ENCODE results near the gene SLC35F4.

Gene SLC35F4

GRCh38 chr14:57834001-57834598, 31.8 kb downstream of the SLC35F4 start:
- Mint-ChIP-seq H3K27me3 (peaks cover 2% of the 10 kb centered on the region), H3K4me1 (no peaks in the 10 kb centered on the region), H3K9me3 (peaks cover 4% of the 10 kb centered on the region)

DNA sequence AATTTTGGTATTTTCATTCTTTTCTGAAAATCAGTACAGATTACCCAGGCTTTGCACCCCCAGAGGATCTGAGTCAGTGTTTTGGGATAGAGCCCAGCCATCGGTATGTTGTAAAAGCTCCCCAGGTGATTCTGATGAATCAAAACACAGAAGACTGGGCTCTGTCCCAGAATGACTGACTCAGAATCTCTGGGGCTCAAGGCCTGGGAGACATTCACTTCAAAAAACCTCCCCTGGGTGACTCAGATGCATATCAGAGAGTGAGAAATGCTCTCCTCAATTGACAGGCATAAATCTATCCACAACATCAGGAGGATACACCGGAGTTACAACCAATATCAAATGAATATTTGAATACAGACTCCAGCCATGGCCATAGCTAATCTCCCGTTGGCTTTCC, 32.6 kb downstream of the SLC35F4 start:
- Mint-ChIP-seq H3K27me3 (no peaks in the 10 kb centered on the region), H3K9me3 (peaks cover 4% of the 10 kb centered on the region), H3K4me3 (no peak overlapping the region), H3K4me1 (no peaks in the 10 kb centered on the region), H3K27ac (no peak overlapping the region), H3K36me3 (no peaks in the 10 kb centered on the region)
- ATAC-seq: no peak

More at GRCh38 chr14:57834001-57834598, 31.8 kb downstream of the SLC35F4 start:
- Mint-ChIP-seq H3K27ac (no peak overlapping the region), H3K4me3 (no peak overlapping the region), H3K36me3 (no peaks in the 10 kb centered on the region)
- no peak for ATAC-seq

- H3K9me3 Mint-ChIP-seq: peaks cover 2% of the 10 kb centered on the region
- no peak overlapping the region for H3K4me3 Mint-ChIP-seq
- no peaks in the 10 kb centered on the region for H3K27me3 Mint-ChIP-seq
- H3K4me1 Mint-ChIP-seq: no peaks in the 10 kb centered on the region
- no peaks in the 10 kb centered on the region for H3K36me3 Mint-ChIP-seq
- ATAC-seq: no peak
- H3K27ac Mint-ChIP-seq: no peak overlapping the region
Observed at GRCh38 chr14:57831981-57832380, 33.9 kb downstream of the SLC35F4 start.

DNA sequence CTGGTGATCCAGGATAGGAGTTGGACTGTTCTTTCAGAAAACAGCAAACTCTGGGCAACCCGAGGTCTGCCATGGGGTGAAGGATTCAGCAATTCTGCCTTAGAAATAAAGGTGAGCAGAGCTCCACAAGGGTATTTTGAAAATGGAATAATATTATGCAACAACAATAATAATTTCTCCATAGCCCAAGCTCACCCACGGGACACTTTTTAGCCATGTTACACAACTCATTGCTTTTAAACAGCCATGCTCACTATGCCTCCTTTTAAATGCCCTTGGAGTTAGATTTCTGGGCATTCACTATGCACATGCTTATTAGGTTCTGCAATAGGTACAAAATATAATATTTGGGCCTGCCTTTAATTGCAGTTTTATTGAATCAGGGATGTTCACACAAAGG, 37.2 kb downstream of the SLC35F4 start:
- Mint-ChIP-seq H3K36me3 (no peaks in the 10 kb centered on the region), H3K4me1 (no peaks in the 10 kb centered on the region), H3K27ac (no peak overlapping the region), H3K4me3 (no peak overlapping the region), H3K9me3 (peaks cover 10% of the 10 kb centered on the region), H3K27me3 (no peaks in the 10 kb centered on the region)
- no peak for ATAC-seq

- H3K4me1 Mint-ChIP-seq: no peaks in the 10 kb centered on the region
- H3K4me3 Mint-ChIP-seq: no peak overlapping the region
Observed at GRCh38 chr14:57823015-57823660, 42.8 kb downstream of the SLC35F4 start.

DNA sequence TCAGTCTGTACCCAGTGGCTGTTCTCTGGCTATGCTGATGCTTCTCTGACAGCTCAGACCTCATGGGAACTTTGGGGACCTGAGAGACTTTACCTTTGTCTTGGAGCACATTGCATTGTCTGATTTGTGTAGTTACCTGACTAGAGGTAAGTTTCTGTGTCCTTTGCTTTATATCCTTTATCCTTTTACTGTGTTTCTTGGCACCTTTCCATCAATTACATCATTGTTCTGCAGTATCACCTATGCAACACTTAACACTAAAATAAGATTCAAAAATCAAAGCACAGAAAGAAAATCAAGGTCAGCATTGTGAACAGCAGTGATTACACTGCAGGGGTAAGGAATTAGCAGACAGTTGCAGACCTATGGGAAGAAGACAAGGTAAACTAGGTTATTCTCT, 43.8 kb downstream of the SLC35F4 start:
- Mint-ChIP-seq H3K36me3 (no peaks in the 10 kb centered on the region), H3K4me1 (no peaks in the 10 kb centered on the region), H3K27ac (no peak overlapping the region), H3K9me3 (peaks cover 9% of the 10 kb centered on the region), H3K4me3 (no peak overlapping the region), H3K27me3 (no peaks in the 10 kb centered on the region)
- ATAC-seq: no peak

More at GRCh38 chr14:57823015-57823660, 42.8 kb downstream of the SLC35F4 start:
- H3K36me3 Mint-ChIP-seq: no peaks in the 10 kb centered on the region
- ATAC-seq: no peak
- peaks cover 10% of the 10 kb centered on the region for H3K9me3 Mint-ChIP-seq
- H3K27me3 Mint-ChIP-seq: no peaks in the 10 kb centered on the region
- no peak overlapping the region for H3K27ac Mint-ChIP-seq

DNA sequence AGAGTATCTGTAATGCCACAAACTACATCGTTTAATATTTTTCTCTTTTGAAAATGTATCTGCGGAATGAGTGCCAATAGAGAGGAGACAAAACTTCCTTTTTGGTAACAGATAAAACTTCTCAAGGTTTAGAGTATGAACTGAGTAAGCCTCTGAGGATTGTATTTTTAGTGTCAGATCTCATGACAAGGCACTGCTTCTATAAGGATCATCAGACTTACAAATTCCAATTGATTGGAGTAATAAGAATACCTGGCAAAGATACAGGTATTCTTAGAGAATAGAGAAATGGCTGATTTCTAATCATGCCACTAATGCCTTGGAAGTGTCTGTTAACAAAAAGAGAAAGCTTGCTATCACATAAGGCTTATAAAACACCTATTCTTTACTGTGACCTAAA, 45.3 kb downstream of the SLC35F4 start:
- no peak for ATAC-seq
- Mint-ChIP-seq H3K4me1 (no peaks in the 10 kb centered on the region), H3K27me3 (no peaks in the 10 kb centered on the region), H3K27ac (no peak overlapping the region), H3K36me3 (no peaks in the 10 kb centered on the region), H3K4me3 (no peak overlapping the region), H3K9me3 (peaks cover 7% of the 10 kb centered on the region)

GRCh38 chr14:57818511-57818910, 47.4 kb downstream of the SLC35F4 start:
- no peak for ATAC-seq
- Mint-ChIP-seq H3K9me3 (no peaks in the 10 kb centered on the region), H3K36me3 (no peaks in the 10 kb centered on the region), H3K4me1 (no peaks in the 10 kb centered on the region), H3K27ac (no peak overlapping the region), H3K27me3 (no peaks in the 10 kb centered on the region), H3K4me3 (no peak overlapping the region)

DNA sequence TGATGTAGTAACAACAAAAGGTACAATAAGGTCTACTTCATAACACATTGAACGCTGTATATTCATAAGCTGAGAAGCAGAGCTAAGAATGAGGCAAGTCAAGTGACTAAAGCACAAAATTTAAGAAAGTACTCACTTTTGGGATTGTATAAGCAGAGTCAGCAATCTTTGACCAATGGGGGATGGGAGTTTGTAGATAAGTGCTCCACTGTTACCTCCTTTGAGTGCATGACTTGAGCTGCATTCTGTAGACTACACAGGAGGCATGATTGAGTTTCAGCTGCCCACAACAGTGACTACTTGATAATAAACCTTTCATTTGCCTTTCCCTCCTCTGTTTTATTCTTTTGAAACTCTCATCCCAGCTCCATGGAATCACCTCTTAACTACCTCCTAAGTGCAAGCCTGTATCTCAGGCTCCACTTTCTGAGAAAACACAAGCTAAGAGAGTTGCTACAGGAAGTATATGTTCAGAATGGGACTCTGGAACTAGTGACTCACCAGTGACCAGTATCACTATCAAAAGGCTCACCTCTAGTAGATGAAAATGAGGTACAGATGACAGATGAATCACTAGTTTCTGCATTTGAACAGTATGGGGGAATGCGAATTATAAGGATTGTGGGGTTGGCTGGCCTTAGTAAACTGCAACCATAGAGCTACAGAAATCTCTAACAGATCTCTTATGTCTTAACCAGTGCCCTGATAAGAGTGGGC, 49.2 kb downstream of the SLC35F4 start:
- H3K4me3 Mint-ChIP-seq: no peak overlapping the region
- no peaks in the 10 kb centered on the region for H3K9me3 Mint-ChIP-seq
- no peaks in the 10 kb centered on the region for H3K27me3 Mint-ChIP-seq
- no peak overlapping the region for H3K27ac Mint-ChIP-seq
- H3K36me3 Mint-ChIP-seq: no peaks in the 10 kb centered on the region
- no peak for ATAC-seq
- no peaks in the 10 kb centered on the region for H3K4me1 Mint-ChIP-seq

DNA sequence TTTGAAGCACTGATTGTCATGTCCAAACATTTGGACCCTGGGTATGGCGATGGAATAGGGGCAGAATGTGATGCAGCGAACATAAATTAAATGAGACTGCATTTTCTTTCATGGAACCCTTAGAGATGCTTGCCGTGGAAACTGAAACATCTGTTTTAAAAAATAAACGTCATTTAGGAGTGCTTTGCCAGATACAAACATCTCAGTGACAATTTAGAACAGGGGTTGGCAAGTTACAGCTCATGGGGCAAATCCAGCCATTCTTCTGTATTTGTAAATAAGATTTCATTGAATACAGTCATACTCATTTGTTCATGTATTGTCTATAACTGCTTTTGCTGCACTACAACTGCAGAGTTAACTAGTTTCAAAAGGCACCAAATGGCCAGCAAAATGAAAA, 51.2 kb downstream of the SLC35F4 start:
- H3K27me3 Mint-ChIP-seq: no peaks in the 10 kb centered on the region
- ATAC-seq: no peak

DNA sequence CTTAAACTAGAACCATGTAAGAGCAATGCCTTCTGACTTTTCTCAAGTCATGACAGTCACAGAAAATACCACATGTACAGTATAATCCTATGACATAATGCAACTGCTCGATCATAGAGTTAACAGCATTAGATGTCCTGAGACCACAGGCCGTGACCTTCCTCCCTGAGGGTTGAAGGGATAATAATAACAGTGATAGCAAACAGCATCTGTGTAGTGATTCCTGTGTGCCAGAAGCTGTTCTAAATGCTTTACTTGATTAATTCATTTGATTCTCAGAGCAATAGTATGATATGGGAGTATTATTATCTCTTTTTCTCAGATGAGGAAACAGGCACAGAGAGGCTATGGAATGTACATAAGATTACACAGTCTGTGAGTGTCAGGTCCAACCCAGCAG, 53.2 kb downstream of the SLC35F4 start:
- no peaks in the 10 kb centered on the region for H3K9me3 Mint-ChIP-seq
- no peaks in the 10 kb centered on the region for H3K27me3 Mint-ChIP-seq
- no peaks in the 10 kb centered on the region for H3K4me1 Mint-ChIP-seq
- ATAC-seq: no peak
- no peak overlapping the region for H3K27ac Mint-ChIP-seq
- no peak overlapping the region for H3K4me3 Mint-ChIP-seq
- H3K36me3 Mint-ChIP-seq: no peaks in the 10 kb centered on the region

More for the DNA sequence above, 51.2 kb downstream of the SLC35F4 start:
- no peaks in the 10 kb centered on the region for H3K9me3 Mint-ChIP-seq
- no peak overlapping the region for H3K27ac Mint-ChIP-seq
- H3K4me3 Mint-ChIP-seq: no peak overlapping the region
- H3K36me3 Mint-ChIP-seq: no peaks in the 10 kb centered on the region
- H3K4me1 Mint-ChIP-seq: no peaks in the 10 kb centered on the region

GRCh38 chr14:57811998-57812546, 53.8 kb downstream of the SLC35F4 start:
- Mint-ChIP-seq H3K9me3 (no peaks in the 10 kb centered on the region), H3K4me1 (no peaks in the 10 kb centered on the region), H3K36me3 (no peaks in the 10 kb centered on the region), H3K27ac (no peak overlapping the region), H3K4me3 (no peak overlapping the region), H3K27me3 (no peaks in the 10 kb centered on the region)
- ATAC-seq: no peak

- Mint-ChIP-seq H3K4me3 (no peak overlapping the region), H3K27ac (no peak overlapping the region), H3K4me1 (no peaks in the 10 kb centered on the region), H3K27me3 (no peaks in the 10 kb centered on the region), H3K36me3 (no peaks in the 10 kb centered on the region), H3K9me3 (peaks cover 2% of the 10 kb centered on the region)
- ATAC-seq: no peak
Observed at GRCh38 chr14:57809808-57810207, 56.1 kb downstream of the SLC35F4 start.

- Mint-ChIP-seq H3K4me1 (peaks cover under 1% of the 10 kb centered on the region), H3K4me3 (no peak overlapping the region), H3K36me3 (no peaks in the 10 kb centered on the region), H3K27me3 (no peaks in the 10 kb centered on the region), H3K27ac (no peak overlapping the region), H3K9me3 (peaks cover 6% of the 10 kb centered on the region)
- no peak for ATAC-seq
Observed at GRCh38 chr14:57797160-57797559, 68.7 kb downstream of the SLC35F4 start.

GRCh38 chr14:57796556-57796955, 69.3 kb downstream of the SLC35F4 start:
- Mint-ChIP-seq H3K9me3 (peaks cover 5% of the 10 kb centered on the region), H3K27ac (no peak overlapping the region), H3K27me3 (no peaks in the 10 kb centered on the region), H3K36me3 (no peaks in the 10 kb centered on the region), H3K4me1 (no peaks in the 10 kb centered on the region), H3K4me3 (no peak overlapping the region)
- ATAC-seq: no peak

GRCh38 chr14:57785058-57785457, 80.8 kb downstream of the SLC35F4 start:
- no peaks in the 10 kb centered on the region for H3K36me3 Mint-ChIP-seq
- H3K27ac Mint-ChIP-seq: no peak overlapping the region
- peaks cover 29% of the 10 kb centered on the region for H3K9me3 Mint-ChIP-seq
- ATAC-seq: no peak
- no peaks in the 10 kb centered on the region for H3K27me3 Mint-ChIP-seq
- H3K4me1 Mint-ChIP-seq: no peaks in the 10 kb centered on the region
- no peak overlapping the region for H3K4me3 Mint-ChIP-seq
